Measurements from ENCODE around the gene PCSK4. TPM values are rescaled to one million over a fixed set of nuclear protein-coding genes. Genes with fewer than 3 reads are reported as not detected.

PCSK4 gene
- total RNA-seq, 4 donors from 2014 or later = 1.2 to 6.5 (median 2.9) TPM

DNA sequence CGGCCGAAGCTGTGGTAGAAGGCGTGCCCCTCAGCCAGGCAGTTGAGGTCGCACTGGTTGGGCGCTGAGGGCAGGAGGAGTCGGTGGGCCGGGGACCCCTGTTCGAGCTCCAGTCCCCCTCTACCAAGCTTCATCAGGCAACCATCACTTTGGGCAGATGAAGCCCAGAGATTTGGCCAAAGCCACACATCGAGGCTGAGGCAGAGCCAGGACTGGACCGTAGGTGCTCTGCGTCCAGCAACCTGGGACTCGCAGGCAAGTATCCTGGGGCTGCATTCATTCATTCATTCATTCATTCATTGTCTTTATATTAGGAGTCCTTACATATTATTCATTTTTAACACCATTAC, 18.3 kb upstream of the PCSK4 start:
- DNase-seq (ENCODE audit: low spot score in 2 of 2) = no peak
- 34 to 40% methylated on average over 6 to 7 of the region's 12 CpGs for WGBS, 2 donors
- TF ChIP-seq, protein P1, sequence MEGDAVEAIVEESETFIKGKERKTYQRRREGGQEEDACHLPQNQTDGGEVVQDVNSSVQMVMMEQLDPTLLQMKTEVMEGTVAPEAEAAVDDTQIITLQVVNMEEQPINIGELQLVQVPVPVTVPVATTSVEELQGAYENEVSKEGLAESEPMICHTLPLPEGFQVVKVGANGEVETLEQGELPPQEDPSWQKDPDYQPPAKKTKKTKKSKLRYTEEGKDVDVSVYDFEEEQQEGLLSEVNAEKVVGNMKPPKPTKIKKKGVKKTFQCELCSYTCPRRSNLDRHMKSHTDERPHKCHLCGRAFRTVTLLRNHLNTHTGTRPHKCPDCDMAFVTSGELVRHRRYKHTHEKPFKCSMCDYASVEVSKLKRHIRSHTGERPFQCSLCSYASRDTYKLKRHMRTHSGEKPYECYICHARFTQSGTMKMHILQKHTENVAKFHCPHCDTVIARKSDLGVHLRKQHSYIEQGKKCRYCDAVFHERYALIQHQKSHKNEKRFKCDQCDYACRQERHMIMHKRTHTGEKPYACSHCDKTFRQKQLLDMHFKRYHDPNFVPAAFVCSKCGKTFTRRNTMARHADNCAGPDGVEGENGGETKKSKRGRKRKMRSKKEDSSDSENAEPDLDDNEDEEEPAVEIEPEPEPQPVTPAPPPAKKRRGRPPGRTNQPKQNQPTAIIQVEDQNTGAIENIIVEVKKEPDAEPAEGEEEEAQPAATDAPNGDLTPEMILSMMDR (IDR thresholded peaks at IDR 0.05) = no peak
- no peak for TF ChIP-seq POLR2A (IDR thresholded peaks at IDR 0.05)
- H3K4me3 ChIP-seq (ENCODE audit: low read depth, poor library complexity, severe bottlenecking) = no peak overlapping the region
- intact Hi-C loops (cut with DNase I; ENCODE audit: low total_unique reads) = no loop called here

- WGBS, 2 donors = 1 to 3% methylated on average over 44 to 46 of the region's 46 CpGs
- TF ChIP-seq, protein P1 (IDR thresholded peaks at IDR 0.05) = no peak
- no peak for TF ChIP-seq POLR2A (IDR thresholded peaks at IDR 0.05)
- peak; percentile 92 to 98 for DNase-seq (ENCODE audit: low spot score in 2 of 2)
- intact Hi-C loops (cut with DNase I; ENCODE audit: low total_unique reads) = no loop called here
- H3K4me3 ChIP-seq (ENCODE audit: low read depth, poor library complexity, severe bottlenecking) = no peak overlapping the region
These were observed 17.8 kb upstream of the PCSK4 start for GRCh38 chr19:1507763-1508506.

DNA sequence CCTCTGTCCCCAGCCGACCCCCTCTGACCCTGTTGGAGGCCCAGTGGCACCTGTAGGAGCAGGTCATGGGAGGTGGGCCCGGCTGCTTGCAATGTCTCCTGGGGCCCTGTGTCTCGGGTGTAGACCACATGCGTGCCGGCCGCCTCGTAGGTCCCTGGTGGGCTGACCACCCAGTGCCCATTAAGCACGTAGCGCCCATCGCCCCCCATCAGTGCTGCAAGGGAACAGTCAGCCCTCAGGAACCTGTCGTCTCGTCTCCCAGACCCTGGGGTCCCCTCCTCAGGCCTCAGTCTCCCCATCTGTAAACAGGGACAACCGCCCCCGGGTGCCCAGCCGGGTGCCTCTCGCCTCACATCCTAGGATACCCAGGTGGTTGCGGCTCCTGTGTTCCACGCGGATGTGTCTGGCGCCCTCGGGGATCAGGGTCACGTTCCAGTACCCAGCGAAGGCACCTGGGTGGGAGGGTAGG, 17.1 kb upstream of the PCSK4 start:
- H3K4me3 ChIP-seq (ENCODE audit: low read depth, poor library complexity, severe bottlenecking) = no peak overlapping the region
- WGBS, 2 donors = 62 to 63% methylated on average over 22 of the region's 23 CpGs
- intact Hi-C loops (cut with DNase I; ENCODE audit: low total_unique reads) = no loop called here
- TF ChIP-seq, protein P1 (IDR thresholded peaks at IDR 0.05) = no peak
- no peak for TF ChIP-seq POLR2A (IDR thresholded peaks at IDR 0.05)
- DNase-seq (ENCODE audit: low spot score in 2 of 2) = no peak

DNA sequence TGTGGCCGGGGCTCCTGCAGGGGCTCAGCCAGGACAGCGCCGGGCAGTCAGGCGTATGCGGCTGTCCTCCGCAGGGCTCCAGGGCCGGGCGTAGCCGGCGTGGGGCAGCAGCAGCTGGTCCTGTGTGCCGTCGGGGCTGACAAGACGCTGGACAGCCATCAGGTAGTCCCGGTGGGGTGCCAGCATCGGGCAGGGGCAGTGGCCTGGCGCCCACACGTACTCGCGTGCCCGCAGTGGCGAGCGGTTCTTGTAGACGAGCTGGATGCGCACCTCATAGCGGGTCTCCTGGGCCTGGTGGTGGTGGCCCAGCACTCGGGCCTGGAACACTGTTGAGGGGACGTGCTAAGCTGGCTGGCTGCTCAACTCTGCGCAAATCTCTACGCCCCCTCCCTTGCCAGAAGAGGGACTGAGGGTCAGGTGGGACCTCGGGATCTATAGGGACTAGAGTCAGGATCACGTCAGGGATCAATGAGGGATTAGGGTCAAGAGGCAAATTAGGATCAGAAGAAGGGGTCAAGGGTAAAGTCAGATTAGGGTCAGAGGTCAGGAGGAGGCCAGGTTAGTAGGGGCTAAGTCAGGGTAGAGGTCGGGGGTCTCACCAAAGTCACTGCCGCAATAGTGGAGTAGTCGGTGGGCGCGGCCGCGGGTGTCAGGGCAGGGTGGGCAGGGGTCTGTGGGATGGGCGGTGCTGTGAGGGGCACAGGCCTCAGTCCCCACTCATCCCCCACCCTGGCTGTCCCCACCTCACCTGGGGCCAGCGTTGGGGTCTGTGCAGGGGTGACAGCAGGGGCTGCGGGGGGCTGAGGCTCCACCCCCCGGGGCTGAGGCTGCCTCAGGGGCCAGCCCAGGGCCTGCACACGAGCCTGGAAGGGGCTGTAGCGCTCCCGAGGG, 16.1 kb upstream of the PCSK4 start:
- 88 to 91% methylated on average over 39 to 44 of the region's 45 CpGs for WGBS, 2 donors
- DNase-seq (ENCODE audit: low spot score in 2 of 2) = no peak
- intact Hi-C loops (cut with DNase I; ENCODE audit: low total_unique reads) = no loop called here
- no peak for TF ChIP-seq POLR2A (IDR thresholded peaks at IDR 0.05)
- TF ChIP-seq, protein P1 (IDR thresholded peaks at IDR 0.05) = no peak
- H3K4me3 ChIP-seq (ENCODE audit: low read depth, poor library complexity, severe bottlenecking) = no peak overlapping the region

- intact Hi-C loops (cut with DNase I; ENCODE audit: low total_unique reads) = no loop called here
- DNase-seq (ENCODE audit: low spot score in 2 of 2) = no peak
- H3K4me3 ChIP-seq (ENCODE audit: low read depth, poor library complexity, severe bottlenecking) = no peak overlapping the region
- TF ChIP-seq, protein P1 (IDR thresholded peaks at IDR 0.05) = no peak
- no peak for TF ChIP-seq POLR2A (IDR thresholded peaks at IDR 0.05)
- 73 to 78% methylated on average over 8 of the region's 8 CpGs for WGBS, 2 donors
These were observed 14.9 kb upstream of the PCSK4 start for GRCh38 chr19:1505012-1505411.
